Measurements from ENCODE around the gene GRB10. TPM values are rescaled to one million over a fixed set of nuclear protein-coding genes. Genes with fewer than 3 reads are reported as not detected.

The GRB10 gene
- total RNA-seq, 4 donors from 2014 or later, result 40.4 to 88.6 (median 61.1) TPM

GRCh38 chr7:50652400-50653125, 130.1 kb downstream of the GRB10 start:
- H3K27ac ChIP-seq, result peak overlapping the region; percentile 93 to 97 (median 94)
- peaks cover 55 to 58% of the 10 kb centered on the region in 2 donors for H3K4me1 ChIP-seq

DNA sequence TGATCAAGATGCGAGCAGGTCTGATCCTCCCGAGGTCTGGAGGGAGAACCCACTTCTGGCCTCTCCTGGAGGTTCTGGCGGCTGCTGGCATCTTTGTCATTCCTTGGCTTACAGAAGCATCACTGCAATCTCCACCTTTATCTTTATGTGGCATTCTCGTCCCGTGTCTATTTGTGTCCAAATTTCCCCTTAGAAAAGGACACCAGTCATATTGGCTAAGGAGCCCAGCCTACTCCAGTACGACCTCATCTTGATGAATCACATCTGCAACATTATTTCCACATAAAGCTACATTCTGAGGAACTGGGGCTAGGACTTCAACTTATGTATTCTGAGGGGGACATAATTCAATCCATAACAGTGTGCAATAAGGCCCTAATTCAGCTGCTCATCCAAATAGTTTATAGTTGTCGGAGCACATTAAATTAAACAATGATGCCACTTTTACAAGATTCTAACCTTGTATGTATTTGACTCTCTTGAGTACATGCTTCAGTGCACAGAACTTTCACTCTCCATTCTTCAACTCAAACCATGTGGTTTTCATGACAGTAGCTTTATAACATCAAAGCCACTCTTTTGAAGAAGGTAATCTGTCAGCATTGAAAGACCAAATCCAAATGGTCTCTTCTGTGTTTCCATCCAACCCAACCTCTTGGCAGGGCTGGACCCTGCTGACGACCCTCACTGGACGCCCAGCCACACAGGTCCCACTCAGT, 131.3 kb downstream of the GRB10 start:
- no peak for TF ChIP-seq CTCF (IDR thresholded peaks at IDR 0.05 in 4 of 5, conservative IDR thresholded peaks at IDR 0.05 in 1 of 5)
- peak in 1 of 2 donors; percentile 13 for TF ChIP-seq POLR2A (IDR thresholded peaks at IDR 0.05)
- no peaks in the 10 kb centered on the region for H3K27me3 ChIP-seq
- peaks cover 46 to 48% of the 10 kb centered on the region in 2 donors for H3K4me1 ChIP-seq
- intact Hi-C loops (cut with DNase I; ENCODE audit: low total_unique reads) (no loop called here), in situ Hi-C loops (cut with MboI; ENCODE audit: low sequenced_read_pairs in 4 of 4) (loop anchor here in 1 of 4 donors (10.0 kb wide), 1 partner anchor 147 kb away; no protein-coding TSS in a partner anchor)
- no peaks in the 10 kb centered on the region for H3K36me3 ChIP-seq
- no peak for ATAC-seq
- H3K27ac ChIP-seq, result peak overlapping the region; percentile 93 to 97 (median 94)
- no peak overlapping the region for H3K4me3 ChIP-seq
- DNase-seq, result no peak
- no peaks in the 10 kb centered on the region for H3K9me3 ChIP-seq

More at GRCh38 chr7:50652400-50653125, 130.1 kb downstream of the GRB10 start:
- TF ChIP-seq POLR2A (IDR thresholded peaks at IDR 0.05) (no peak), CTCF (IDR thresholded peaks at IDR 0.05 in 4 of 5, conservative IDR thresholded peaks at IDR 0.05 in 1 of 5) (peak in 1 of 5 experiments; percentile 17)
- DNase-seq (no peak), ATAC-seq (no peak)
- H3K27me3 ChIP-seq, result no peaks in the 10 kb centered on the region
- H3K4me3 ChIP-seq, result peak overlapping the region in 1 of 4 donors; percentile 11
- in situ Hi-C loops (cut with MboI; ENCODE audit: low sequenced_read_pairs in 4 of 4), result loop anchor here in 1 of 4 donors (10.0 kb wide), 1 partner anchor 148 kb away; no protein-coding TSS in a partner anchor
- H3K9me3 ChIP-seq, result no peaks in the 10 kb centered on the region
- no peaks in the 10 kb centered on the region for H3K36me3 ChIP-seq
- intact Hi-C loops (cut with DNase I; ENCODE audit: low total_unique reads), result no loop called here

GRCh38 chr7:50650057-50650664, 132.5 kb downstream of the GRB10 start:
- DNase-seq (no peak), ATAC-seq (no peak)
- no peak for TF ChIP-seq POLR2A (IDR thresholded peaks at IDR 0.05)
- no peak for TF ChIP-seq CTCF (IDR thresholded peaks at IDR 0.05 in 4 of 5, conservative IDR thresholded peaks at IDR 0.05 in 1 of 5)
- no peaks in the 10 kb centered on the region for H3K36me3 ChIP-seq
- intact Hi-C loops (cut with DNase I; ENCODE audit: low total_unique reads) (no loop called here), in situ Hi-C loops (cut with MboI; ENCODE audit: low sequenced_read_pairs in 4 of 4) (loop anchor here in 1 of 4 donors (10.0 kb wide), 1 partner anchor 145 kb away; no protein-coding TSS in a partner anchor)
- H3K27me3 ChIP-seq, result no peaks in the 10 kb centered on the region
- H3K4me1 ChIP-seq, result peaks cover 36 to 42% of the 10 kb centered on the region in 2 donors
- peak overlapping the region in 2 of 4 donors; percentile 94 to 95 for H3K27ac ChIP-seq
- H3K9me3 ChIP-seq, result no peaks in the 10 kb centered on the region
- no peak overlapping the region for H3K4me3 ChIP-seq

- Histone ChIP-seq H3K27me3 (no peaks in the 10 kb centered on the region), H3K27ac (peak overlapping the region; percentile 14 to 95 (median 68)), H3K9me3 (no peaks in the 10 kb centered on the region), H3K4me3 (no peak overlapping the region), H3K4me1 (peaks cover 31 to 37% of the 10 kb centered on the region in 2 donors), H3K36me3 (no peaks in the 10 kb centered on the region)
- intact Hi-C loops (cut with DNase I; ENCODE audit: low total_unique reads), result no loop called here
- TF ChIP-seq CTCF (IDR thresholded peaks at IDR 0.05 in 4 of 5, conservative IDR thresholded peaks at IDR 0.05 in 1 of 5), result no peak
- no peak for TF ChIP-seq POLR2A (IDR thresholded peaks at IDR 0.05)
- DNase-seq (no peak), ATAC-seq (no peak)
- in situ Hi-C loops (cut with MboI; ENCODE audit: low sequenced_read_pairs in 4 of 4), result no loop called here
These were observed 133.3 kb downstream of the GRB10 start for GRCh38 chr7:50649259-50649885.
